Stimulated activated CD4-positive, alpha-beta T cell treated with anti-CD3 and anti-CD28 coated beads, Interleukin-1b, Interleukin-23, amount 100 ng/mL, for 48 hours (primary cell): Measurements from ENCODE around the gene SLC6A4.

Experiments used
- DNase-seq: peaks from one replicate; pipeline ENCODE4 v3.0.0-alpha.2; 2020

SLC6A4 gene

DNA sequence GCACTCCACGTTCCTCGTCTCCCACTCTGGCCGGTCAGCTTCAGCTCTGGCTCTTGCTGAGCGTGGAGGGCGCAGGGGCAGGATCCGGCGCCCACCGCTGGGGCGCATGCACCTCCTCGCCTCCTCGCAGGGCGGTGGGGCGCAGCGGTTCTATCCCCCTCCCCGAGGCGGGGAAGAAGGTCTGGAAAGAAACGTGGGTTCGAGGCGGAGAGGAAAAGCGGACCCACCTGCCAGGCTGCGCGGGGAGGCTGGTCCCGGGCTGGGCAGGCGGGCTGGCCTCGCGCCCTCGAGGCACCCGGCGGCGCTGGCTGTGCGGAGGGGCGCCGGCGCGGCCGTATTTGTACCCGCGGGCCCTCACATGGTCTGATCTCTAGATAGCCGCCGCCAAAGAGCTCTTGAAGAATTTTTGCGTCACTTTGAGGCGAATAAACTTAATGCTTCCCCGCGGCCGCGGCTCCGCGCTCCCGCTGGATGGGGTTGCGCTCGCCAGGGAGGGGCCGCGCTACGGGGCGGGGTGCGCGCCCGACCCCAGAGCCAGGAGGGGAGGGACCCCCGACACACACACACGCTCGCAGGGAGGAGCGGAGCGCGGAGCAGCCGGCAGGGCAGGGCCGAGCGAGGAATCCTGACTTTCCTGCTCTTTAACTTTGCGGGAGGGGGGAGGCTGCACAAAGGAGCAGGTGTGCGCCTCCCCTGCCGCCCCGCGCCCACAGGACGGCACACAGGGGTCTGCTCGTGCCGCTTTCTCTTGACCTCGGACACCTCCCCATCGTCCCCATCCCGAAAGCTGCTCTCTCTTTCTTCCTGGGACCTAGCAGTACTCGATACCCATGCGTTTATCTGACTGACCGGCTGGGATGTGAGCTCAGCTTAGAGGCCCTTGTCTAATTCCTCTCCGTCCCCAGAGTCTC, at the start of gene SLC6A4:
TSS of gene SLC6A4 (minus strand) at position 312 of the 911 bp plus-strand sequence. CDS start 13,739 bp downstream, outside the sequence.
- DNase-seq = no peak

DNA sequence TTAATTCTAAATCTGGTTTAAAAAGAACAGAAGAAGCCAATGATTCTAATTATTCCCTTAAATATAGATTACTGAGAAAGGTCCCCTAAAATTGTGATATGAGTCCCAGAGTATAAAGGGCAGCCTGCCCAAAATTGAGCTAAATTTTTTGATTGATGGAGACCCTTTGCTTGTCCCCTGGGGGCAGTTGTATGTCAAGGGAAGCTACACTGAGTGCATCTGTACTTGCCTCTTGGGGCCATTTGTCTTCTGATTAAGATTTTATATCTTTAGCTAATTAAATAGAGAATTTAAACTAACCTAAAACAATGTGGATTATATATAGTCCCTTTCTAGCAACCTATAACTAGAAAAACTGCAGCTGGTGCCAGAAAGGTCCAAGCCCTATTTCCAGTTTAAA, 43.7 kb upstream of the SLC6A4 start:
- no peak for DNase-seq

DNA sequence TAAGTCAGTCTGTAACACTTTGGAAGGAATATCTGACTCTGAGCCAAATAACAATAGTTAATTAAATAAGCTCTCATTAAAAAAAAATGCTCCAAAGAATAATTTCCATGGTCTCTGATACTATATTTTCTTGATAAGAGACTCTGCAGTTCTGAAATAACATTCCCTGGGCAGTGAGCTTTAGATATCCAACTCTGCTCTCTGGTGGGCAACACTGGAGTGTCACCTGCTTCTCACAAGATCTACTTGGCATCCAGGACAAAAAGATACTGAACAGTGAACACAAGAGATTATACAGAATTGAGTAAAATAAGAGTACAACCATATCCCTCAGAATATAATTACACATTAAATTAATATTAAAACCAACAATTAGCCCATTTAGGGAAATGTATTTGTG, 42.5 kb upstream of the SLC6A4 start:
- no peak for DNase-seq

DNA sequence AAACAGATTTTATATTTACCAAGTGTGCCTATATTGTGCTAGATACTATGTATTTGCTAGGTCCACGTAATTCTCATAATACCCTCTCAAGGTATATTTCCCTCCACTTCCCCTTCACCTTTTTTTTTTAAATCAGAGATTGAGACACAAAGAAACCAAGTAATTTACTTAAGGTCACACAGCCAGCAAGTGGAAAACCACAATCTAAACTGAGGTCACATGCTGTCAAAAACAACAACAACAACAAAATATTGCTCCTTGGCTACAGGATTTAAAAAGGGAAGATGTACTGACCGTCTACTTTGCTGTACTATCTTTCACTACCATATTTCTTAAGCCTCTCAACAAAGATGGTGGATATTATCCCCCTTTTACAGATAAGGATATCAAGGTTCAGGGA, 40.4 kb upstream of the SLC6A4 start:
- DNase-seq = no peak

DNA sequence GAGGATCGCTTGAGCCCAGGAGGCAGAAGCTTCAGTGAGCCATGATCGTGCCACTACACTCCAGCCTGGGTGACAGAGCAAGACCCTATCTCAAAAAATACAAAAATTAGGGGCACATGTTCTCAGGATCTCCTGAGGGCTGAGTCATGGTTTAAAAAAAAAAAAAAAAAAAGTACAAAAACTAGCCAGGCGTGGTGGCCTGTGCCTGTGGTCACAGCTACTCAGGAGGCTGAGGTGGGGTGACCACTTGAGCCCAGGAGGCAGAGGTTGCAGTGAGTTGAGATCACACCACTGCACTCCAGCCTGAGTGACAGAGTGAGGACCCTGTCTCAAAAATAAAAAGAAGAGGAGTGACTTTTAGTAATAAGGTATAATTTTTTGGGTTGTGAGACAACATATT, 39.4 kb upstream of the SLC6A4 start:
- DNase-seq = no peak

DNA sequence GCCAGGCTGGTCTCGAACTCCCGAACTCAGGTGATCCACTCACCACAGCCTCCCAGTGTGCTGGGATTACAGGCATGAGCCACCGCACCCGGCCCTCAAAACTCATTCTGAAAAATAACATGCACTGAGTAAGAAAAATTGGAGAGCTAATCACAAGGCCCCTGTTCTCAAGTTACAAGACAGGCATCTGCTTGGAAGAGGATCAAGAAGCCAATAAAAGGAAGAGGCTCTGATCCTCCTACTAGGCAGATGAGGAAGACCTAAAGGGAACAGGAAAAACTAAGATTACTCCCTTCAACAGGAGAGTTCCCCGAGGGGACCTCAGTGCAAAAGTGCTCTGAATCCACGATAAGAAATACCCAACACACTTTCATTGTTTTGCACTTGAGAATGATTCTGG, 37.9 kb upstream of the SLC6A4 start:
- DNase-seq = no peak

DNA sequence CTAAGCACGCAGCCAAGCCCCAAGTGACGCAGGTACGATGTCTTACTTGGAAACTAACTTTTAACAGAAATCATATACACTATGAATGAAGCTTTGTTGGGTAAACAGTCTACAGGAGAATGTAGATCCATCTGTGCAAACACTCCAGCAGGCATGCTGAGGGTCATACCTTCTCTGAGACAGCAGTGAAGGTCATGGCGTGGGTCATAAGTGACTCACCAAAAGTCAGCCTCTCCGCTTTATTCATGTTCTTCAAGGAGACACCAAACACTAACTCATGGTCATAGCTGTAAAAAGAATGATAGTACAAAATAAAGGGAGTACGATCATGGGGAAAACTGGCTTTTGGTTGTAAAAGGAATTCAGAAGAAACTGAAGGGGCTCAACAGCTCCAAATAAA, 35.6 kb upstream of the SLC6A4 start:
- no peak for DNase-seq

DNA sequence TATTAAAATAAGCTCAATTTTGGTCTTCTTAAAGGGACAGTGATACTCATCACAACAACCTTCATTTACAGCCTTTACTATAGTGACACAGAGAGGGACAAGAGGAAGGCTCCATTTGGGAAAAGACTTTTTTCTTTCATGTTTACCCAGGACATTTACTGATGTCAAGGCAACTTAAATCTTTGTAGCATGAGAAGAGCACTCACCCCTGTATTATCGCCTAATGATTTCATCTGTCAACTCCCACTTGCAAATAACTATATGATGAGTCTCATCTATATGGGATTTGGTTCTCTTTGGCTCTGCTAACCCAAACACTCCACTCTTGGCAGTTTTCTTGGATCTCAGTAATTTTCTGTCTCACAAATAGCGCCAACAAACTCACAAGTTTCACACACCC, 32.1 kb upstream of the SLC6A4 start:
- DNase-seq = no peak

DNA sequence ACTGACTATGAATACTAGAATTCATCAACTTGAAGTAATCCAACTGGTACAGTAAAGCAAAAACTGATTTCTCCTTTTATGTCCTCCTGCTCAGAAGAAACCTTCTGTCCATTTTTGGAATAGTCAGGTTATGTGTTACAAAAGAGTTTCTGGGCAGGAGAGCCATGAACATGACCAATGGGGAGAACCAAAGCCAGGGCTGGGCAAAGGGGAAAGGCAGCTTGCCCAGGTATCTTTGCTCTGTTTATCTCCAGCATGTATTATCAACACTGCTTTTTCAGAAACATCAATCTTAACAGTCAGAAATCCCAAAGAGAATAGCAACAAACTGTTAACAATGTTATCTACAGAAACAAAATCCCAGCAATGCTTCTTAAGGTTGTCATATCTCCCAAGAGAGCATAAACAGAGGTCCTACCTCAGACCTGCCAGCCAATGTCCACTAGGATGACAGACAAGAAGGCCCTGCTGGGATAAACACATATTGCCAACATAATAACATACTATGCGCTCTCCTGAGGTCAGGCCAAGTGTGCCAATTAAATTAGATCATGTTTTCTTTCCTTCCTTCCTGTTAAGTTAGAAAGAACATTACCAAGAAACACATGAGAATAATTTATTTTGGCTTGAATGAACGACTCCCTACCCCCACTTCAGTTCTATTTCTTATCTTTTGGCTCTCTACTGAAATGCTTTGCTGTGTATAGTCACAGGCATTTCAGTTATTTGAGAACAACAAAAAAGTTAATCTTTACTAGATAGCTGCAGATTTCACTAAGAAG, 28.2 kb upstream of the SLC6A4 start:
- DNase-seq = no peak

DNA sequence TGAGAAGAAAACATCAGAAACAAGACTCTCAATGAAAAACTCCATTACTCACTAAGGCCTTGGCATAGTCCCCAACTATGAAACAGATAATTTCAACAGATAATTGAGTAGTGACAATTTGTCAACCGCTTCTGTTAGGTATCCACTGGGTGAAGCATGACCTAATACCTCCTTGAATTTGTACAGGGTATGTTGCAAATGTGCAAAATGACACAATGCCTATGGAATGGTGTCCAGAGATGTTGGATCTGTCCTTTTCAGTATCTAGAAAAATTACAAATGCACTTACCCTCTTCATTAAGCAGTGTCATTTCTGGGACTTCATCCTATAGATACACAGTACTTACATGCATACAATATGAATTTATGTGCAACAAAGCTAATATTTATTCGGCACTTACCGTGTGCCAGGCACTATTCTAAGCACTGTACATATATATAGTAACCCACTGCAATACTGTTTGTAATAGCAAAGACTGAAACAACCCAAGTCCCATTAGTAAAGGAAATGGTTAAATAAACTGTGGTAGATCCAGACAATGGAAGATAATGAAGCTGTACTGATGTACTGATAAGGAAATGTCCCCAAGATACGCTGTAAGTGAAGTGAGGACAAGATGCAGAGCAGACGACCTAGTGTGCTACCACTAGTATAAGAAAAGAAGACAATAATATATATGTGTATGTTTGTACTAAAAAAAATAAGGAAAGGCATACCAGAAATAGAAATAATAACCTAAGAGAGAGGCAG, 21.4 kb upstream of the SLC6A4 start:
- DNase-seq = no peak

DNA sequence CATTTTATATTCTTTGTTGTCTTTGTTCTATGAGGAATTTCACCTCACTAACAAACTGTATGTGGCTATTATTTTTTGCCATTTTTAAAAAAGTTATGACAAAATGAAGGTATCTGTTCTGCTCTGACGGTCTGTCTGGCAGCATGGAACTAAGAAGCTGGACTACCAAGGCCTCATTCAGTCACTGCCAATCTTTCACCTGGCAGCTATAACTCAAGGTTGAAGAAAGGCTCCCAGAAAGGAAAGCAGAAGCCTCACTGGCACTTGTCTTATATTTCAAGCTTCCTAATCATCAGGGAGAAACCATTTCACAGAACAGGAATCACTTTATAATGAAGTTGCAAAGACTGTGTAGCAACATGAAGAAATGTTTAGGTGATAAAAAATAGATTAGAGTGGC, 18.7 kb upstream of the SLC6A4 start:
- no peak for DNase-seq

DNA sequence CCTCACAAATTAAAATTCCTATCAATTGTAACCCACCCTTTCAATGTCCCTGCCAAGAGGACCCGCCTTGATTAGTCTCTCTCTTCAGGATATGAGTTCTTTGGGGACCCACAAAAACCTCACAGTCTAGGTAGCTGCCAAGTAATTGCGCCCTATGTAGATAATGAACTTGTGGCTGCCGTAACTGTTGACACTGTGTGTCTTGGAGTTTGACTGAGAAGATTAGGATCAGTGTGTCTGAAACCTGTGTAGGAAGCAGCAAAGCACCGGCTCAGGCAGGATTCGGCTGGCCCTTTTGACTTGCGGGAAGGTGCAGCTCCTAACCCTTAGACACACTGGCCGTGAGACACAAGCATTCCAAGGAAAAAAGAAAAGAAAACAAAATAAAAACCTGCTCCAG, 17.8 kb upstream of the SLC6A4 start:
- no peak for DNase-seq

DNA sequence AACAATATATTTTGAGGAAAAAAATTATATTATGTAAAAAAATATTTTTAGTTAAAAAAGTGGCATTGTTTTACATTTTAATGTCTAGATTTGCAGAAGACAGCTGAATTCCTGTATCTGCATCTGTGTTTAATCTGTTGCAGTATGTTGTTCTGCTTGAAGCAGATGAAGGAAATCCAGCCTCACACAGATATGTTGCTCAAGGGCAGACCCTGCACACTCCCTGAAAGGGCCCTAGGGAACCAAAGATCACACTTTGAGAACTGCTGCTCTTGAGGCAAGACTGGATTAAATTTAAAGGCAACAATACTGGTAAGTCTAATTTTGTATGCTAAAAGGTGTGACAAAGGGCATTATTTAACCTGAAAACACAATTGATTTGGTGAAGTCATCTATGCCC, 16.4 kb upstream of the SLC6A4 start:
- DNase-seq = no peak

DNA sequence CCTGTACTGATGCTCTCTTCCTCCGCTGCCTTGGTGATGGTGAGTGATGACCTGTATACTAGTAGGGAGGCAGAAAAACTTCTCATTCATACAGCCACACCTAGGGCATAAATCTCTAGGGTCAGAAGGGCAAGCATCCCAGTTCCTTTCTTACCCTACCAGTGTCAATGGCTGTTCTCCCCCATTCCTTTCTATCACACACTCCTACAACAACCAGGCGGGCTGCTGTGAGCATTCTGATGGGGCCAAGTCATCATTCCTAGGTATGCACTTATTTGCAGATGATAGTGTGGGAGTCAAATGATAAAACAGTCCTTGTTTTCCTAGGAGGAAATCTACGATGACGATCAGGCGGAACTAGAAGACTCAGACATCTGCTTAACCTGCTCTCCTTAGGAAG, 14.0 kb upstream of the SLC6A4 start:
- DNase-seq = no peak

DNA sequence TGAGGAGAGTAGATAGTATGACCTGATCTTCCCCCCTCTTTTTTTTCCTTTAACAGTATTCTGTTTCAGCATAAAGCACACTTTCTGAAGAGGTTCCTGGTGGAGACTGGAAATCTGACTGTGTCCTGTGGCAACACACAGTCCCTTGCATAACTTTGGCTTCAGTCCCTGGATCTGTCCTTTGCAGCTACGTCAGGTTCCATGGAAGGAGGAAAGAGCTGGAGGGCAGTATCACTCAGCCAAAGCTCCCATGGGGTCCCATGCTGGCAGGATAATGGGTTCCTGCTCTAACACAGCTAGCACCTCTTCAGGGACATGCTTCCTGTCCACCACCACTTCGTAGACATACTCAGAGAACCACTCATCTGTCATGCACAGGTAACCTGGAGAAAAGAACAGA, 13.3 kb upstream of the SLC6A4 start:
- no peak for DNase-seq

DNA sequence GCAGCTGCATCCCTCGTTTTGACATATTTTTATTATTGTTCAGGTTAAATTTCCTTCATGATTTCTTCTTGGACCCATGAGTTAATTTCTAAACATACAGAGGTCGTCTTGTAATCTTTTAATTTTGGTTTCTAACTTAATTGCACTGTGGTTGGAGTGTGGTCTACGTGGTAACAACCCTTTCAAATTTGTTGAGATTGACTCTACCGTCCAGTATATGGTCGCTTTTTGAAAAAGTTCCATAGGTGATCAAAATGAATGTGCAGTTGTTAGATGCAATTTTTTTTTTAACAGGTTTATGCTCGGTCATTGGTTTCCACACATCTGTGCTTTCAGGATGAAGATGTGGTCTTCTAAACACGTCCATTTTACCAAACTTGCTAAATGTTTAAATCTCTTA, 11.0 kb upstream of the SLC6A4 start:
- no peak for DNase-seq

DNA sequence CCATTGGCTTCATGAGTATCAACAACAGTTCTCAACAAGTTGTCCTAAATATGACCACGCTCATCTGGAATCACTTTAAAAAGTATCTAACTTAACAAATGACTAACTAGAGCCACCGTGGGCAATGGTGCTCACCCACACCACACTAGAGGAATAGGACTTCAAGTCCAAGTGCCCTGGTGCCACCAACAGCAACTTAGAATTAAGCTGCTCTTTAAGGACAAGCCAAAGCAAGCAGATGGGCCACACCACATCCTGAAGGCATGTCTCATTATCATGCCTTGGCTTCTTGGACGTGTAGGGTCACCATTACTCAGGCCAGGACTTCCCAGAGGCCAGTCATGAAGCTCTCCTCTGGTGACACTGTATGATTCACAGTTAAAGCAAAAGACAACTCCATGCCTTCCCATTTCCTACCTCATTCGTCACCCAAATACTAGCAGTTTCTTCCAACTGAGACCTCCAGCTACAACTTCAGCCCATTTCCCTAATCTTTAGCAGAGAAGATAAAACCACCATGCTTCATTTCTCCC, 9.4 kb upstream of the SLC6A4 start:
- no peak for DNase-seq

DNA sequence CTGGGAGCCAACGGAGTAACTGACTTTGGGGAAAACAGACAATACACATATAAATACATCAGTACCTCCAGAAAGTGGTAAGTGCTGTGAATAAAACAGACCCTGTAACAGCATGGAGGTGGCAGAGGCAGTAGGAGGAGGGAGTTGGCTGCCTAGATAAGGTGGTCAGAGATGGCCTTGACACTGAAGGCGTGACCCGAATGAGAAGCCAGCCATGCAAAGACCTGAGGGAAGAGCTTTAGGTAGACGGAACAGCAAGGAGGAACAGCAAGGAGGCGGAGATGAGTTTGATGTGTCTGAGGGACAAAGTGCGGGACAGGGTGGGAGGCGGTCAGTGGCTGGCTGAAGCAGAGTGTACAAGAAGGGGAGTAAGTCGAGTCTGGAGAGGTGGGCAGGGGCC, 8.1 kb upstream of the SLC6A4 start:
- DNase-seq = no peak

DNA sequence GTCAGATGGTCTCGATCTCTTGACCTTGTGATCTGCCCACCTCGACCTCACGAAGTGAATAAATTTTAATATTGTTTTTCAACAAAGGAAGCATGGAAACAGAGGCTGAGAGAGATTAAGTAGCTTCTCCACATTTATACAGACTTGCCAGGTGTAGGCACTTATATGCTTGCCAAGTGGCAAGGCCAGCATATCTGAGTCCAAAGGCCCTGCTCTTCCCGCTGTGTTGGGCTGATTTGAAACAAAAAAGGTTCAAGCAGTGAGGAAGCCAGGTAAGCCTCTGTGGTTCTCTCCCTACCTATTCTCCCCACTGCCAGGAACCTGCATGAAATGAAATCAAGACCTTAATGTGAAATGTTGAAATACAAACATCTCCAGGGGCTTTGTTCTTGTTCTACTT, 7.5 kb upstream of the SLC6A4 start:
- DNase-seq = no peak

DNA sequence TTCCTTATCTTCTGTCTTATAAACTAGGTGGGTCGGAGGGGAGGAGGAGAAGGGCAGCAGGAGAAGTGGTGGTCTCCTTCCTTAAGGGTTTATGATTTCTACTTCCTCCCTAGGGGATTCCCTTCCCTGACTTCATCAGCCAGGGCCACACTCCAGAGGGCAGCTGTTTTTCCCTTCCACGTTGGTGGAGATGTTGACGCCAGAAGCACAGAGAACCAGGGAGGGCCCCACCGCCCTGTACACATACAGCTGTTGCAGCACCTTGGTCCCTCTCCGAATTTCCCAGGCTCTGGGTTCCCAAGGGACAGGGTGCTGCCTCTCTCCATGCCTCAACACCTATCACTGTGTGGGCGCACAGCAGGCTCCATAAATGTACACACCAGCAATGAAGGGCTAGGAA, 5.6 kb upstream of the SLC6A4 start:
- no peak for DNase-seq

DNA sequence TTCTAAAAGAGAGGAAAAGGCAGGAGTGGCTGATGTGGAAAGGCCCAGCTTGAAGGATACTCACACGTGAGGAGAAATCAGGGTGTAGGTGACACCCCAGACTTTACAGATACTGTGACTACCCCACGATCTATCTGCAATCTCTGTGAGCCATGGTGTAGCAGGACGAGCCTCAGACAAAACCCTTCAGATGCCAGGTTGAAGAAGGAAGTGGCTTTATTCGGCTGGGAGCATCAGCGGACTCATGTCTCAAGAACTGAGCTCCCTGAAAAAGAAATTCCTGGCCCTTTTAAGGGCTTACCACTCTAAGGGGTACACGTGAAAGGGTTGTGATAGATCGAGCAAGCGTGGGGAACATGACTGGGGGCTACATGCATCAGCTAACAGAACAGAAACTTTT, 4.7 kb upstream of the SLC6A4 start:
- DNase-seq = no peak

DNA sequence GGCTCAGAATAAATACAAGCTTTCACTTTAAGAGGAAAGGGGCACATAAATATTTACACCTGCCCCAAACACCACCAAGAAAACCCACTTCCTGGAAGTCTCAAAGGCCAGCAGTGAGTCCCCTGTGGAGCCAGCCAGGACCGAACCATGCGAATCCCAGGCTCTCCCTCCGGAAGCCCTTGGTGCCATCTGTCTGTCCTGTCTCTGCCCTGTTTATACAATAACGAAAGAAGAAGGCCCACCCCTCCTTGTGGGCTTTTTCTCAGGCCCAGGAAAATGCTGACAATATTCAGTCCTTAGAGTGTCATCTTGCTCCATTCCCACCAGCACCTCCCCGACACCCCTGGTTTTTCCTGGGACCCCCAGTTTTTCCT, 3.6 kb upstream of the SLC6A4 start:
- no peak for DNase-seq

DNA sequence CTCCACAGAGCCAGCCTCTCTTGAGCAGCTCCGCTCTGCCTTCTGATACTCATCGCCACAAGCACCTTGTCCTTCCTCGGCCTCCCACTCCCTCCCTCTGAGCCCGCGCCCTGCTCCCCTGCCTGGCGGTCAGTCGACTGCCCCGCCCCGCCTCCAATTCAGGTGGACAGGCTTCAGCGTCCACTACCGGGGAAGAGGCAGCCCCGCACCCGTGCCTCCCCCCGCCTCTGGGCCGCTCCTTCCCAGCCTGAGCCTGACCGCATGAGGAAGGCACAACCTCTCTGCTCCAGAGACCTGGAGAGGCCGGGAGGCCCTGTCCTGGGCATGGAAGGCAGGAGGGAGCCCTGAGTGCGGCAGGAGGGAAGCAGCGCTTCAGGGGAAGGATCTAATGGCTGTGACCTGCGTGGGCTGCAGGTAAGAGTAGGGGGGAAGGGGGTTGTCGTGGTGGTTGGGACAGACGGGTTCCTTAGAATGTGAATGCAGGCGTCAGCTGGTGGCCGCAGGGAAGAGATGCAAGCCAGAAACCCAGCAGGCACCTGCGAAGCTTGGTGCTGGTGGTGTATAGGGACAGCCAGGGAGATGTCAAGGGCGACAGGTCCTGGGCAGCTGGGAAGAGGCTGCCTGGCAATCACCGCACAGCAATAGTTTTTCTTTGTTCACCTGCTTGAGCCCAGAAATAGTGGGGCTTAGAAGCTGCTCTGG, 3.0 kb upstream of the SLC6A4 start:
- no peak for DNase-seq
